HepG2 (cell line): ENCODE measurements around the gene HINT2. TPM values are rescaled to one million over a fixed set of nuclear protein-coding genes. Genes with fewer than 3 reads are reported as not detected.
A peak's percentile ranks its signal among the peaks of the same experiment; 100 is the strongest.

Source experiments
- ATAC-seq: fragments of 200-7000 bp; cut with Tn5 transposase; 3 replicates; pipeline ENCODE4 v1.9.1; 2020; ENCODE audit warnings: mild to moderate bottlenecking, moderate library complexity
- BruUV-seq: library from RNA; stranded (reverse); fragments of 400-500 nt; replicated peaks from 2 replicates; lab custom pipeline; 2021; lab: Mats Ljungman, UMichigan
- CTCF ChIA-PET: fragments of 300-600 bp; formaldehyde crosslinking; extraction: SDS; loops from one replicate; lab custom pipeline; 2021; ENCODE audit warnings: low total read pairs, inconsistent platforms, low intra/inter-chr PET ratio; lab: Yijun Ruan, JAX
- POLR2A ChIA-PET: fragments of 350-600 bp; sonication (Branson Sonifier 250); formaldehyde crosslinking; loops from one replicate; lab custom pipeline; 2020; ENCODE audit warnings: antibody characterized with exemption, inconsistent platforms; lab: Yijun Ruan, JAX
- DNase-seq: peaks from one replicate; pipeline ENCODE4 v3.0.0-alpha.2; 2015; ENCODE audit warnings: low spot score
- FAIRE-seq: peaks from 3 replicates; lab custom pipeline; 2011; peaks lifted over from hg19 to GRCh38; lab: Jason Lieb, UNC
- H2AFZ ChIP-seq: one replicate; pipeline ENCODE4 v1.6.1; 2011; ENCODE audit warnings: low read length, inconsistent platforms
- H3K27ac ChIP-seq: fragments of 300-600 bp; 3 replicates; pipeline ENCODE4 v1.8.0; 2011; ENCODE audit warnings: mixed run types, mild to moderate bottlenecking, mixed read lengths, low read length, inconsistent platforms; ENCODE audit not compliant: insufficient read depth; ENCODE audit errors: extremely low read length
- H3K27me3 ChIP-seq, 2 experiments: fragments of 200-600 bp in 1 of 2; 2 replicates in 1 of 2; 3 replicates in 1 of 2; pipeline versions ENCODE4 v1.6.0 to v1.8.0; 2011; ENCODE audit warnings: low read length in 2 of 2, mild to moderate bottlenecking in 2 of 2, moderate library complexity in 2 of 2, inconsistent platforms in 1 of 2; ENCODE audit not compliant: insufficient read depth in 2 of 2, control insufficient read depth in 1 of 2
- H3K36me3 ChIP-seq, 2 experiments: fragments of 200-600 bp in 1 of 2; replicated peaks in 1 of 2; 2 replicates in 1 of 2; 3 replicates in 1 of 2; pipeline versions ENCODE4 v1.5.1 to v1.8.0; 2011; ENCODE audit warnings: low read length in 2 of 2, inconsistent platforms in 1 of 2; ENCODE audit not compliant: insufficient read depth in 2 of 2, control insufficient read depth in 1 of 2
- H3K4me1 ChIP-seq: 2 replicates; pipeline ENCODE4 v1.5.1; 2012; ENCODE audit warnings: low read length, inconsistent platforms; ENCODE audit not compliant: insufficient read depth
- H3K4me2 ChIP-seq: 2 replicates; pipeline ENCODE4 v1.6.0; 2011; ENCODE audit warnings: low read depth, low read length, inconsistent platforms
- H3K4me3 ChIP-seq, 3 experiments: fragments of 200-600 bp in 1 of 3; sonication (generic), shearing (Covaris generic) in 1 of 3; replicated peaks in 1 of 3; 2 replicates each; pipeline ENCODE4 v1.5.1; 2011 to 2016; ENCODE audit warnings: low read length in 3 of 3, inconsistent platforms in 2 of 3, low read depth in 2 of 3, mild to moderate bottlenecking in 2 of 3, control low read depth in 1 of 3, mixed read lengths in 1 of 3; ENCODE audit not compliant: insufficient read depth in 1 of 3
- H3K79me2 ChIP-seq: one replicate; pipeline ENCODE4 v1.6.1; 2011; ENCODE audit warnings: low read length, inconsistent platforms; ENCODE audit not compliant: insufficient read depth
- H3K9ac ChIP-seq: 2 replicates; pipeline ENCODE4 v1.6.0; 2011; ENCODE audit warnings: mild to moderate bottlenecking, low read depth, low read length, inconsistent platforms; ENCODE audit not compliant: insufficient read depth
- H3K9me3 ChIP-seq: 2 replicates; pipeline ENCODE4 v1.5.1; 2012; ENCODE audit warnings: mild to moderate bottlenecking, low read length
- H4K20me1 ChIP-seq: 2 replicates; pipeline ENCODE4 v1.6.0; 2011; ENCODE audit warnings: inconsistent platforms, mild to moderate bottlenecking, low read length, moderate library complexity; ENCODE audit not compliant: insufficient read depth
- AGO1 ChIP-seq: fragments of 200-400 bp; formaldehyde crosslinking; IDR thresholded peaks from 2 replicates; pipeline ENCODE4 v1.6.1; 2017; ENCODE audit warnings: mild to moderate bottlenecking, low read depth, low read length, moderate library complexity; ENCODE audit not compliant: poor library complexity, severe bottlenecking
- CREB1 ChIP-seq, 2 experiments: fragments of 450-650 bp in 1 of 2; IDR thresholded peaks; 2 replicates each; pipeline ENCODE4 v1.6.1; 2016 to 2017; ENCODE audit warnings: control low read depth in 1 of 2, mild to moderate bottlenecking in 1 of 2, missing compliant biosample characterization in 1 of 2, missing genetic modification characterization in 1 of 2
- KDM5B ChIP-seq: sonication (generic); formaldehyde crosslinking; IDR thresholded peaks from 2 replicates; pipeline ENCODE4 v1.4.0; 2020; ENCODE audit warnings: missing genetic modification reagents, mild to moderate bottlenecking, borderline replicate concordance
- RFX5 ChIP-seq: IDR thresholded peaks from 2 replicates; pipeline ENCODE4 v1.6.1; 2011; ENCODE audit warnings: low read depth, low read length, improper control_type of control experiment
- ZSCAN22 ChIP-seq: sonication (generic); formaldehyde crosslinking; IDR thresholded peaks from 2 replicates; pipeline ENCODE4 v1.4.0; 2020; ENCODE audit warnings: mild to moderate bottlenecking, missing genetic modification reagents
- WGBS: methylation state at CpG from one replicate; pipeline ENCODE4 v1.1.6; 2017; ENCODE audit warnings: low lambda C conversion rate; 5-methylcytosine and 5-hydroxymethylcytosine counted together
- in situ Hi-C: cut with HindIII; loops from 2 replicates; pipeline ENCODE4 v1.10.0; 2017; ENCODE audit warnings: low pct_unique_long_range_greater_than_20kb; ENCODE audit not compliant: extremely low pct_ligation_motif_present
- intact Hi-C: fragments of 100-400 bp; cut with micrococcal nuclease; formaldehyde crosslinking; loops from one replicate; pipeline ENCODE4 v1.10.0; 2022; ENCODE audit not compliant: unreplicated experiment
- polyA plus RNA-seq, 8 experiments: library from polyadenylated mRNA; depleted of rRNA in 3 of 8; stranded (reverse) in 7 of 8; unstranded in 1 of 8; fragments of >200 nt; fragmentation: Illumina TruSeq in 4 of 8; extraction: Trizol in 4 of 8; gene quantifications; 2 replicates each; pipeline versions ENCODE4 v1.2.1 to v1.2.3, GENCODE V29; 2011 to 2016; ENCODE audit warnings: low read depth in 4 of 8, missing spikeins in 1 of 8, mixed read lengths in 1 of 8; ENCODE audit not compliant: insufficient read depth in 1 of 8
- total RNA-seq, 5 experiments: library from RNA; depleted of rRNA; stranded (reverse); fragments of >200 nt; fragmentation: Illumina TruSeq; extraction: Trizol; gene quantifications; 2 replicates each; pipeline ENCODE4 v1.2.3, GENCODE V29; 2016; ENCODE audit warnings: low read depth in 1 of 5
- TF ChIP-seq, protein P1 (sequence below): sonication (generic); formaldehyde crosslinking; IDR thresholded peaks from 2 replicates; pipeline ENCODE4 v1.4.0; 2020; ENCODE audit warnings: missing genetic modification reagents
- TF ChIP-seq, protein P2 (sequence below): sonication (generic); formaldehyde crosslinking; IDR thresholded peaks from 2 replicates; pipeline ENCODE4 v1.5.1; 2020; ENCODE audit warnings: mild to moderate bottlenecking, moderate library complexity, missing genetic modification reagents

Gene HINT2
- total and polyA plus RNA-seq, 2 of the 13 experiments (the other 11 are each of a cell fraction or from before 2014, with no cell fraction given) = 37.9 to 56.2 TPM

DNA sequence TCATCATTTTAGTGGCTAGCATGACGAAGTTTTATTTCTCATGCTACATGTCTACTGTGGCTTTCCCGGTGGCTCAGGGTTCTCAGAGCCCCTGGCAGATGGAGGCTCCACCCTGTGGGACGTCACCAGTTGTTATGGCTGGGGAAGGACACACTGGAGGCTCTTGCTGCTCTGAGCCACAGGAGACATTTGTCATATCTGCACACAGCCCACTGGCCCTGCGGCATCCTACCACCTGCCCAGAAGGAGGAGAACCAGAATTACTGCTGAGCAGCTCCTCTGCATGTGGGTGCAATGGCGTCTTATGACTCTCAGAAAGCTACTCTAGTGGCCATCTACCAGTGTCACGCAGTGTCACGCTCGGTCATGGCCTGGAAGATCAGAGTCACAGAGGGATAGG is 48.7 kb upstream of the HINT2 start:
- WGBS = 10% methylated on average over 2 of the region's 8 CpGs
- BruUV-seq = no TSS peak
- Histone ChIP-seq H2AFZ (no peak overlapping the region), H3K4me2 (no peak overlapping the region), H3K27me3 (peaks cover 1 to 16% of the 10 kb centered on the region in 2 experiments; a peak in 2 of 5 replicates), H3K36me3 (no peaks in the 10 kb centered on the region), H3K9ac (no peak overlapping the region), H3K79me2 (no peaks in the 10 kb centered on the region), H3K4me3 (no peak overlapping the region), H3K9me3 (no peaks in the 10 kb centered on the region), H4K20me1 (no peaks in the 10 kb centered on the region), H3K27ac (no peak overlapping the region), H3K4me1 (0 out of 2 replicates have a peak, but pooled peaks cover 5% of the 10 kb centered on the region)
- FAIRE-seq = no peak
- peak; percentile 45; the same call in 2 of the 3 replicates for ATAC-seq
- ChIA-PET POLR2A (no interaction called here), CTCF (no interaction called here)
- TF ChIP-seq RFX5 = peak; percentile 92
- TF ChIP-seq, protein P1, sequence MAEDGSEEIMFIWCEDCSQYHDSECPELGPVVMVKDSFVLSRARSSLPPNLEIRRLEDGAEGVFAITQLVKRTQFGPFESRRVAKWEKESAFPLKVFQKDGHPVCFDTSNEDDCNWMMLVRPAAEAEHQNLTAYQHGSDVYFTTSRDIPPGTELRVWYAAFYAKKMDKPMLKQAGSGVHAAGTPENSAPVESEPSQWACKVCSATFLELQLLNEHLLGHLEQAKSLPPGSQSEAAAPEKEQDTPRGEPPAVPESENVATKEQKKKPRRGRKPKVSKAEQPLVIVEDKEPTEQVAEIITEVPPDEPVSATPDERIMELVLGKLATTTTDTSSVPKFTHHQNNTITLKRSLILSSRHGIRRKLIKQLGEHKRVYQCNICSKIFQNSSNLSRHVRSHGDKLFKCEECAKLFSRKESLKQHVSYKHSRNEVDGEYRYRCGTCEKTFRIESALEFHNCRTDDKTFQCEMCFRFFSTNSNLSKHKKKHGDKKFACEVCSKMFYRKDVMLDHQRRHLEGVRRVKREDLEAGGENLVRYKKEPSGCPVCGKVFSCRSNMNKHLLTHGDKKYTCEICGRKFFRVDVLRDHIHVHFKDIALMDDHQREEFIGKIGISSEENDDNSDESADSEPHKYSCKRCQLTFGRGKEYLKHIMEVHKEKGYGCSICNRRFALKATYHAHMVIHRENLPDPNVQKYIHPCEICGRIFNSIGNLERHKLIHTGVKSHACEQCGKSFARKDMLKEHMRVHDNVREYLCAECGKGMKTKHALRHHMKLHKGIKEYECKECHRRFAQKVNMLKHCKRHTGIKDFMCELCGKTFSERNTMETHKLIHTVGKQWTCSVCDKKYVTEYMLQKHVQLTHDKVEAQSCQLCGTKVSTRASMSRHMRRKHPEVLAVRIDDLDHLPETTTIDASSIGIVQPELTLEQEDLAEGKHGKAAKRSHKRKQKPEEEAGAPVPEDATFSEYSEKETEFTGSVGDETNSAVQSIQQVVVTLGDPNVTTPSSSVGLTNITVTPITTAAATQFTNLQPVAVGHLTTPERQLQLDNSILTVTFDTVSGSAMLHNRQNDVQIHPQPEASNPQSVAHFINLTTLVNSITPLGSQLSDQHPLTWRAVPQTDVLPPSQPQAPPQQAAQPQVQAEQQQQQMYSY = no peak
- intact Hi-C loops (no loop called here), in situ Hi-C loops (no loop called here)
- DNase-seq = no peak

GRCh38 chr9:35862328-35862727 is 47.5 kb upstream of the HINT2 start:
- WGBS = 43% methylated on average over 4 of the region's 4 CpGs

More at GRCh38 chr9:35862328-35862727, 47.5 kb upstream of the HINT2 start:
- Histone ChIP-seq H4K20me1 (no peaks in the 10 kb centered on the region), H3K27ac (no peak overlapping the region)
- in situ Hi-C loops = no loop called here
- TF ChIP-seq ZSCAN22 (CRISPR knock-in tag) (no peak), CREB1 (IDR thresholded peaks at IDR 0.05) (no peak), CREB1 (CRISPR knock-in tag; IDR thresholded peaks at IDR 0.05) (no peak), AGO1 (no peak), KDM5B (CRISPR knock-in tag) (no peak)
- TF ChIP-seq, protein P2, sequence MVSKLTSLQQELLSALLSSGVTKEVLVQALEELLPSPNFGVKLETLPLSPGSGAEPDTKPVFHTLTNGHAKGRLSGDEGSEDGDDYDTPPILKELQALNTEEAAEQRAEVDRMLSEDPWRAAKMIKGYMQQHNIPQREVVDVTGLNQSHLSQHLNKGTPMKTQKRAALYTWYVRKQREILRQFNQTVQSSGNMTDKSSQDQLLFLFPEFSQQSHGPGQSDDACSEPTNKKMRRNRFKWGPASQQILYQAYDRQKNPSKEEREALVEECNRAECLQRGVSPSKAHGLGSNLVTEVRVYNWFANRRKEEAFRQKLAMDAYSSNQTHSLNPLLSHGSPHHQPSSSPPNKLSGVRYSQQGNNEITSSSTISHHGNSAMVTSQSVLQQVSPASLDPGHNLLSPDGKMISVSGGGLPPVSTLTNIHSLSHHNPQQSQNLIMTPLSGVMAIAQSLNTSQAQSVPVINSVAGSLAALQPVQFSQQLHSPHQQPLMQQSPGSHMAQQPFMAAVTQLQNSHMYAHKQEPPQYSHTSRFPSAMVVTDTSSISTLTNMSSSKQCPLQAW (CRISPR knock-in tag) = no peak
- TF ChIP-seq, all 625 proteins: peak for 0
- H3K27me3 ChIP-seq = peaks cover 1 to 16% of the 10 kb centered on the region in 2 experiments; a peak in 2 of 5 replicates
- ChIA-PET CTCF (no interaction called here), POLR2A (no interaction called here)
- intact Hi-C loops = no loop called here
- no peaks in the 10 kb centered on the region for H3K79me2 ChIP-seq
- no peak overlapping the region for H3K9ac ChIP-seq
- no peaks in the 10 kb centered on the region for H3K36me3 ChIP-seq
- DNase-seq (no peak), ATAC-seq (no peak), FAIRE-seq (no peak)
- H3K4me1 ChIP-seq = no peaks in the 10 kb centered on the region
- no peak overlapping the region for H3K4me2 ChIP-seq
- H3K4me3 ChIP-seq = no peak overlapping the region
- H2AFZ ChIP-seq = no peak overlapping the region
- BruUV-seq = no TSS peak
- H3K9me3 ChIP-seq = no peaks in the 10 kb centered on the region
